Hippocampal formation (tissue), 2 donors: ENCODE results near the gene RYR2.
A peak's percentile ranks its signal among the peaks of the same experiment; 100 is the strongest.
"Not testable (repeated sequence)": the region's sequence is repeated elsewhere in the genome, so short reads cannot be mapped to it uniquely, and the experiment has no call there.

Experiments
- DNase-seq, 2 donors: peaks; one replicate each; lab custom pipeline; 2025; lab: John Stamatoyannopoulos, UW

Gene RYR2

GRCh38 chr1:237141502-237141901, 99.5 kb downstream of the RYR2 start:
- no peak for DNase-seq

DNA sequence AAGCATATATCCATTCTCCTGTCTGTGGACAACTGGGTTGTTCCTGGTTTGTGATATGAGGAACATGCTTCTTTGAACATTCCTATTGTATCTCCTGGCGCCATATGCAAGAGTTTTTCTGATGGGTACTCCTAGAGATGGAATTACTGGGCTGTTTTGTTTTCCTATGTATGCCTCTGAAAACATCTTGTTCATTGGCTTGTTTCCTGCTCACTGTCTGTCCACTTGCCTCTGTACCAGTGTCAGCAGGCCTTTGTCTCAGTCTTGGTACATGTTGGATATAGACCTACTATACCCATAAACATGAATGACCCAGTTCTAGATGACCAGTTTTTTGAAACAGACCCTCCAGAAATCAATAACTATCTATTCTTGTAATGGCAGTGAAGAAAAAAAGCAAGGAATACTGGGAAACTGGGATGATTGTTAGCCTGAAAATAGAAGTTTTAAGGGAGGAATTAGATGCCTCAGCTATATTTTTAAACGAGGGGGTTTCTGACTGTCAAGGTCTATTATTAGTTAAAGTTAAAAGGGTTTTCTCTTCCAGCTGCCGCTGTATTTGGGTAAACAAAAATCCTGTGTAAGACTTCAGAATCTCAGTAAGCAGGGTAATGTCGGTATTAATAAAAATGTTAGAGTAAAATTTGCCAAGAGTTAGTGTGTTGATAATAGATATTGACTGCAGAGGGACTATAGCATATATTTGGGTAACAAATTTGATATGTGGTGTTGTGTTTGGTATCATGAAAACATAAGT, 103.6 kb downstream of the RYR2 start:
- no peak for DNase-seq

DNA sequence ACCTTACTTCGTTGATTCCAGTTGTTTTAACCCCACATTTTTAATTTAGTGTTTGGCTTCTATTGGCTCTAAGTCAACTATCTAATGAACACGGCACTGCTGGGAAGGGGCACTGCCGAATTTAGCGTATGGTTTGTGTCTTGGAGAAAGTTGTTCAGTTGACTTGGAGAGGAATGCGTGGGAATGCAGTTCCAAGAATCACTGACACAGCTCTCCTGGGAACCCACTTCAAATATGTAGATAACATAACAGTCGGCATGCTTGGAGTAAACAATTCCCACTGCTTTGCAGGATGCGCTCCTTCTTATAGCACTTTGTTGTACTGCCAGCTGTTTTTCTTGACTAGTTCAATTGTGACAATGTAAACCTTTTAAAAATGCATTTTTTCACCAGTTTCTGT, 104.3 kb downstream of the RYR2 start:
- DNase-seq, result no peak

DNA sequence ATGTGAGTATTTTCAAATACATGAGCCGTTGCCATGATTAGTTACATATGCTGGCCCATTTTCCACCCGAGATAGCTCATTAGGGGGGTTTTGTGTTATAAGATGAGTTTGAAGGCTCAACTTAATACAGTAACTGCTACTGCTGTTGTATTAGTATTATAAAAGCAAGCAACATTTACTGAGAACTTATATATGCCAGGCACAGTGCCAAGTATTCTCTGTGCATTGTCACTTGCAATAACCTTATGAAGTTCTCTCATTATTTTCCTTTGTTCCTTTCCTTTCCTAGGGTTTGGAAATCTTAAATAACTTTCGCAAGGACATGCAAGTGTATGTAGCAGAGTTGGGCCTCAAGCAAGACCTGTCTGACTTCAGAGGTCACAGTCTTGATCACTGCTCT, 107.9 kb downstream of the RYR2 start:
- DNase-seq, result no peak

GRCh38 chr1:237151979-237152378, 110.0 kb downstream of the RYR2 start:
- DNase-seq, result not testable (repeated sequence)

DNA sequence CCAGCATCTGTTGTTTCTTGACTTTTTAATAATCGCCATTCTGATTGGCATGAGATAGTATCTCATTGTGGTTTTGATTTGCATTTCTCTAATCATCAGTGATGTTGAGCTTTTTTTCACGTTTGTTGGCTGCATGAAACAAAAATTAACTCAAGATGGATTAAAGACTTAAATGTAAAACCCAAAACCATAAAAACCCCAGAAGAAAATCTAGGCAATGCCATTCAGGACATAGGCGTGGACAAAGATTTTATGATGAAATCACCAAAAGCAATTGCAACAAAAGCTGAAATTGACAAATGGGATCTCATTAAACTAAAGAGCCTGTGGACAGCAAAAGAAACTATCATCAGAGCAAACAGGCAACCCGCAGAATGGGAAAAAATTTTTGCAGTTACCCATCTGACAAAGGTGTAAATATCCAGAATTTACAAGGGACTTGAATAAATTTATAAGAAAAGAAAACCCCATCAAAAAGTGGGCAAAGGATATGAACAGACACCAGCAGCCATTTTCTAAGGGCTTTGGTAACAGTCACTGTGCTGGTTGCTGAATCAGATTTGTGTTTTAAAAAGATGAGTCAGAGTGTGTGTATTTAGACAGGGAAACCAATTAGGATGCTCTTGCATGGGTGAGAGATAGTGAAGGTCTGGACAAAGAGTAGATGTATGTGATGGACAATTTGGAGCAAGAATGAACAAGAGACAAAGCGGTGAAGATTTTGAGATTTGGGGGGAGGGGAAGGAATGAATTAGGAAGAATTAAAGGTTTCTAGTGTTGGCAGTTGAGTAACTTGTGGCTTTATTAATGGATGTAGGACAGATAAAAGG, 110.7 kb downstream of the RYR2 start:
- no peak for DNase-seq

DNA sequence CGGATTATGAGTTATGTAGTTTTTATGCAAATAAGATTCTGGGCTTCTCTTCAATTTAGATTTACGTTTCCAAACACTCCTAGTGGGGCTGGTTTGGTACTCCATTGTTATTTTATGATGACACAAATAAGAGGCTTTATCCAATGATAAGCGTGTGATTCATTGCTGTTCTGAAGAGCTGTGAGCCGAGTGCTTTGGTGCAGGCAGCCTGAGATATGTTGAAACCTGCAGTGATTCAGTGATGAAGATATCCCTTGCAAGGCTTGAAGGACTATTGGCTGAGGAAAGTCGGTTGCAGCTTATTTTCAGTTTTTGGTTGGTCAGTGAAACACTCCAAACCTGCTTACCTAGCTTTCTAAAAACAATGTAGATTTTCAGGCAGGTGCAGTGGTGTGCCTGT, 112.2 kb downstream of the RYR2 start:
- peak in 1 of 2 donors; percentile 27 for DNase-seq

GRCh38 chr1:237164406-237165352, 122.7 kb downstream of the RYR2 start:
- DNase-seq, result no peak

GRCh38 chr1:237166086-237166485, 124.1 kb downstream of the RYR2 start:
- DNase-seq, result no peak

GRCh38 chr1:237166593-237167101, 124.7 kb downstream of the RYR2 start:
- no peak for DNase-seq

DNA sequence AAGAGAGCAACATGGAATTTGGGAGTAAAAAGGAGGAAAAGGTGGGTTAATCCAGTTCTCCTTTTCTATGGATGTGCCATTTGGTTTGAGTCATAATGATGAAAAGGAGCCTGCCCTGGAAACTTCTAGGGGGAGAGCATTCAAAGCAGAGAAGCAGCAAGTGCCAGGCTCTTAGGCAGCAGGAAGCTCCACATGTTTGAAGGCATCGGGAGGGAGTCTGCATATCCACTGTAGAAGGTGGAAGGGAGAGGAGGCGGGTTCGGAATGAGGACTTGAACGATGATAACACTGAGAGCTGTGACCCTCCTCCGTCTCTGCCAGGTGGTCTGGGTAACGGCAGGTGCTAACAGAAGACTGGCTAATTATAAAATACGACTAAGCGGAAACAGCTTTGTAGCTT, 128.2 kb downstream of the RYR2 start:
- no peak for DNase-seq

DNA sequence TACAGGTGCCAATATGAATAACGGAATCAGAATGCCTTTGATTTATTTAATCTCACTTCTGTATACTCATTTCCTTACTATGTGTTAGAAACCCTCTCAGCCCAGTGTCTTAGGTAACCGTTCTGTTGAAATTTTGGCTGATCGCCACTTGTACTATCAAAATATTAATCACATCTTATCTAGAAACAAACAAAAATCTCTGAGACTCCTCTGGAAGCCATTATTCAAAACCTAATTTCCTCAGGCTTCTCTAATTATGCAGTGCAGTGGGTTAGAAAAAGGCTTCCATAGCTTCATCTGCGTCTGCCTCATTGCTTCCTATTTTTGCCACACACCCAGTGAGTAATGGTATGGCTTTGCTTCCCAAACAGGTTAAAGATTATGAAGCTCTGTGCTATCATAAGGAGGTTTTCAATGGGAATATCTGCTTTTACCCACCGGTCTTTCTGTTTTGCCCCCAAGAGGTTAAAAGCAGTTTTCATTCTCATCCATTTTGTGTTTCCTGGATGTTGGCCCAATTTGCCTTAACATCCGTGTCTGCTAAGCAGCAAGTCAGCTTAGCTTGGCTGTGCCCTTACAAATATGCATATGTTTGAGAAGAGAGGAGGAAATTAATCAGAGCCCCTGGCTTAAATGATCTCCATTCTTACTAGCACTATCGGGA, 129.6 kb downstream of the RYR2 start:
- no peak for DNase-seq

DNA sequence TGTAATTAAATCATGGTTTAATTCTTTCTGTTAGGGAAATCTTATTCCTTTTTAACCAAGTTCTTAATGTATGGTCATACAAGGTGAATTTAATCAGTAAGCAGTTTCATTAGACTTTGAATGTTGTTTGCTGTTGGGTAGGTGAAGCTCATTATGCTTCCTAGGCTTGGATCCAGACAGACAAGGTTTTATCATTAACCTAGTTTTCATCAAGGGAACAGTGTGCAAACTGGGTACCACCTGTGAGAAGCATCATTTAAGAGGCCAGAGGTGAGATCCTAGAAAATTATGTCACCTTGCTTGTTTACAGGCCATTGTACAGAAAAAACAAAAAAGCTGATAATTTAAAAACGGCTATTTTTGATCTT, 130.1 kb downstream of the RYR2 start:
- DNase-seq, result no peak

GRCh38 chr1:237179503-237179902, 137.5 kb downstream of the RYR2 start:
- DNase-seq, result no peak

DNA sequence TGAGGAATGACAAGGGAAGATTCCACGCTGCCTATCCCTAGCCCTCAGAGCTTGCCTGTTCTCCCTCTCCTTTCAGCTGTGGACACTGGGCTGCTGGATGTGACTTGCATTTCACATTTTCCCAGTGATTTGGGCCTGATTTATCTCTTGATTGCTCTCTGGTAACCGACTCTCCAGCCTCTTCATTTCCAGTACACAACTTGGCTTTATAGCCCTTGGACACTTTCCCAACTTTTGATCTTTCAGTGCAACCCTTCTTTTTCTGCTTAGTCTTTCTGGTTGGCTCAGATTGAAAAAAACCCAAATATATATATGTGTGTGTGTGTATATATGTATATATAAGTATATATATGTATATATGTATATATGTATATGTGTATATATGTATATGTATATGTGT, 138.3 kb downstream of the RYR2 start:
- no peak for DNase-seq

DNA sequence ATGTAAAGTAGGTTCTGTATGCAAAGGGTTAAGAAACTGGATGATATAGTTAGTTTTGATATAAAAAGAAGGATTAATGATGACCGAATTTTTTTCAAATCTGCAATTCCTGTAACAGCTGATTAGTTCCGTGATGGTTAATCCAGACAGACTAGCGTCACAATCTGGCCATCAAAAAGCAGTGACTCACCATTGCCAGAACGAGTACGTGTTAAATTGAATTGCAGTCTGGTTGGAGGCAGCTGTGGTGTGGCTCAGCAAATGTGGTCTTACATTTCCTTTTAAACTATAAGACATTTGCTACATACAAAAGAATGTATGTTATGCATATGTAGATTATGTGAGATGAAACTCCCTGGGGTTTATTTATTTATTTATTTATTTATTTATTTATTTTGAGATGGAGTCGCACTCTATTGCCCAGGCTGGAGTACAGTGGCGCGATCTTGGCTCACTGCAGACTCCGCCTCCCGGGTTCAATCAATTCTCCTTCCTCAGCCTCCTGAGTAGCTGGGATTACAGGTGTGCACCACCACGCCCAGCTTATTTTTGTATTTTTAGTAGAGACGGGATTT, 139.8 kb downstream of the RYR2 start:
- DNase-seq, result no peak

DNA sequence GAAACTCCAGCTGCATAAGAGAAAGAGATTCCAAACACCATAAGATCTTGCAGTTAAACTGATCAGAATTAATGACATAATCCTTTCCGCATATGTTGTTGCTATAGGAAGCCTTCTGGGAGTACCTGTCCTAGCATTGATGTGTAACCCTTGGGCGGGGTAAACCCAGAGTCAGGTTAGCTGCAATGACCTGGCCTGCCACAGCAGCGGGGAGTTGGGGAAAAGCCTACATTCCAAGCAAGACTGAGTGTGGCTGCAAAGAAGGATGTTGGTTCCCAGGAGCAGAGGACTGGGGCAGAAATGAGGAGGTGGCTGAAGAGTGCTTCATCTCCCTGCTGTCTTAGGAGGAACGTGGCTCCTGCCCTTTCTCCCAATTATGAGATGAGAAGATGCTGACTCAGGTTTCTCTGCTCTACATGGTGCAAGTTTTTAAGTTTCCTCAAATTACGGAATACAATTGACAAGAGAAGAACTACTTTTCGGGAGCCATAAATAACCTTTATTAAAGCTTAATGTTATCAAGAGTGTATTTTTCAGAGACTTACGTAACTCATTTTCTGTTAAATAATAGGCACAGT, 142.1 kb downstream of the RYR2 start:
- no peak for DNase-seq

DNA sequence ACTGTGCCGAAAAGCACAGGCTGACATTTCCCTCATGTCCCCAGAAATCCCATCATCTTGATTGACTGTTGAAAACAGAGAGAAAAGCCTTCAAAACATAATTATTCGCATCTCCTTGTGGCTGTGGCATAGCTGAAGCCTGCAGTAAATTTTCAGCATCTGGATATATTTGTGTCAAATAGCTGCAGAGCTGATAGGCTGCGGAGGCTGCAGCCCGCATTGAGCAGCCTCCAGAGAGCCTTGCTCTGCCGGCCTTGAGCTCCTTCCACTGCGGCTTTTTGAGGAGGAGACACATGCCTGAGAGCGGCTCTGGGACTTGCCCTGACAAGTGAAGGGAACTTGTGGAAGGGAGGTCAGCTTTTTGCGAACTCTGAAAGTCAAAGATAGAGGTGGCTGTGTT, 144.7 kb downstream of the RYR2 start:
- no peak for DNase-seq

GRCh38 chr1:237187842-237188241, 145.9 kb downstream of the RYR2 start:
- no peak for DNase-seq

- DNase-seq, result no peak
These were observed 149.4 kb downstream of the RYR2 start for GRCh38 chr1:237191403-237191802.
